ENCODE results near the gene COMMD1.

COMMD1 gene

GRCh38 chr2:61967262-61967661 is 61.8 kb downstream of the COMMD1 start:
- no peak overlapping the region for H3K27ac ChIP-seq (ENCODE audit: low read depth, low read length)
- H3K36me3 ChIP-seq (ENCODE audit: control insufficient read depth, insufficient read depth, low read length): no peaks in the 10 kb centered on the region
- H3K9ac ChIP-seq (ENCODE audit: low read length): no peak overlapping the region
- no peaks in the 10 kb centered on the region for H3K9me3 ChIP-seq (ENCODE audit: control insufficient read depth, insufficient read depth, low read depth, low read length)
- no peak overlapping the region for H3K4me3 ChIP-seq (ENCODE audit: low read depth, low read length)
- no peaks in the 10 kb centered on the region for H3K27me3 ChIP-seq (ENCODE audit: control insufficient read depth, insufficient read depth, low read length)
- peaks cover 10% of the 10 kb centered on the region for H3K4me1 ChIP-seq (ENCODE audit: control insufficient read depth, insufficient read depth, low read length)

DNA sequence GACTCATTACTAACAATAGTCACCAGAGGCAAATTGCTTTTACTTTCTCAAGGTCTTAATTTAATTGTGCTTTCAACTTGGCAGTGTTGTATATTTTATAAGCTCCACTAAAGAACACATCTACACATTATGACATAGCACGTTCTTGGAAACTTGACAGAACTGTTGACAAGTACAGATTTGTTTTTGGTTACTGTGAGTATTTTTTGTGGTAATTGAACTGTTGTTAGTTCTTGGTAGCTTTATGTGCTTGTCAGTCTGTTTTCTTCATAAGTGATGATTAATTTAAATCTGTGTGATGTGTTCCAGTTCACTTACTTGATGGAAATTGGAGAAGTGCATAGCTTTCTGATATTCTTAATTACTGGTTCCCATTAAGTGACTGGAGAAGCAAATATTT is 63.9 kb downstream of the COMMD1 start:
- H3K9me3 ChIP-seq (ENCODE audit: control insufficient read depth, insufficient read depth, low read depth, low read length): no peaks in the 10 kb centered on the region
- peaks cover 13% of the 10 kb centered on the region for H3K4me1 ChIP-seq (ENCODE audit: control insufficient read depth, insufficient read depth, low read length)
- H3K9ac ChIP-seq (ENCODE audit: low read length): no peak overlapping the region
- H3K36me3 ChIP-seq (ENCODE audit: control insufficient read depth, insufficient read depth, low read length): no peaks in the 10 kb centered on the region
- H3K27me3 ChIP-seq (ENCODE audit: control insufficient read depth, insufficient read depth, low read length): no peaks in the 10 kb centered on the region
- H3K4me3 ChIP-seq (ENCODE audit: low read depth, low read length): no peak overlapping the region
- H3K27ac ChIP-seq (ENCODE audit: low read depth, low read length): no peak overlapping the region

DNA sequence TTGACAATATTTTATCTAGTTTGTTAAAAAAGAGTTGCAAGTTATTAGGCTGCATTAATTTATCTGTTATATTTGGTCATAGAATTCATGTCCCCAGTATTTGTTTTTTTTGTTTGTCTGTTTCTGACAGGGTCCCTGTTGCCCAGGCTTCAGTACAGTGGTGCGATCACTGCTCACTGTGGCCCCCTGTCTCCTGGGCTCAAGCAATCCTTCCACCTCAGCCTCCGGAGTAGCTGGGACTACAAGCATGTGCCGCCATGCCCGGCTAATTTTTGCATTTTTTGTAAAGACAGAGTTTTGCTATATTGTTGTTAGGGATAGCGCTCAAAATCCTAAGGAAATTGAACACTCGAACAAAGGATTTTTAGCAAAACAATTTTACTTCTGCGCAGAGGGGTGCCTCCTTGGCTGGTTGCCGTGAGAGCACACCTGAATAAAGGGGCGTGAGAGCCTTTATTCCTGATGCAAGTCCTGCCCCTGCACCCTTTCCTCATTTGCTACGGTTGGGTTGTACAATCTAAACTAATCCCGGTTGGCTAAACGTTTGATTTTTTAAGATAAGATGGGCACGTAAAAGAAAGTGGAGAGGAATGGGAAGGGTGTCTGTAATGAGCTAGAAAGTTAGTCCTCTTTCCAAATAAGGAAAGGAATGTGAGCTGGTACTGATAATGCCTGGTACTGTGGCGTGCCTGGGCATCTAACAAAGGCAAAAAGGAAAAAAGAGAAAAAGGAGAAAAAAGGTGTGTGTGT is 65.5 kb downstream of the COMMD1 start:
- no peaks in the 10 kb centered on the region for H3K27me3 ChIP-seq (ENCODE audit: control insufficient read depth, insufficient read depth, low read length)
- H3K4me1 ChIP-seq (ENCODE audit: control insufficient read depth, insufficient read depth, low read length): peaks cover 13% of the 10 kb centered on the region
- peak overlapping the region; percentile 44 for H3K4me3 ChIP-seq (ENCODE audit: low read depth, low read length)
- H3K27ac ChIP-seq (ENCODE audit: low read depth, low read length): peak overlapping the region; percentile 61; the same call in 1 of the 2 replicates
- no peaks in the 10 kb centered on the region for H3K36me3 ChIP-seq (ENCODE audit: control insufficient read depth, insufficient read depth, low read length)
- no peaks in the 10 kb centered on the region for H3K9me3 ChIP-seq (ENCODE audit: control insufficient read depth, insufficient read depth, low read depth, low read length)
- peak overlapping the region; percentile 67 for H3K9ac ChIP-seq (ENCODE audit: low read length)

- no peaks in the 10 kb centered on the region for H3K36me3 ChIP-seq (ENCODE audit: control insufficient read depth, insufficient read depth, low read length)
- no peaks in the 10 kb centered on the region for H3K9me3 ChIP-seq (ENCODE audit: control insufficient read depth, insufficient read depth, low read depth, low read length)
- no peaks in the 10 kb centered on the region for H3K27me3 ChIP-seq (ENCODE audit: control insufficient read depth, insufficient read depth, low read length)
- H3K9ac ChIP-seq (ENCODE audit: low read length): no peak overlapping the region
- no peak overlapping the region for H3K4me3 ChIP-seq (ENCODE audit: low read depth, low read length)
- no peaks in the 10 kb centered on the region for H3K4me1 ChIP-seq (ENCODE audit: control insufficient read depth, insufficient read depth, low read length)
- H3K27ac ChIP-seq (ENCODE audit: low read depth, low read length): no peak overlapping the region
Measured at GRCh38 chr2:61978522-61978921, 73.0 kb downstream of the COMMD1 start.

- Histone ChIP-seq H3K4me1 (ENCODE audit: control insufficient read depth, insufficient read depth, low read length) (no peaks in the 10 kb centered on the region), H3K9me3 (ENCODE audit: control insufficient read depth, insufficient read depth, low read depth, low read length) (no peaks in the 10 kb centered on the region), H3K36me3 (ENCODE audit: control insufficient read depth, insufficient read depth, low read length) (no peaks in the 10 kb centered on the region), H3K27me3 (ENCODE audit: control insufficient read depth, insufficient read depth, low read length) (no peaks in the 10 kb centered on the region), H3K27ac (ENCODE audit: low read depth, low read length) (no peak overlapping the region), H3K9ac (ENCODE audit: low read length) (no peak overlapping the region), H3K4me3 (ENCODE audit: low read depth, low read length) (no peak overlapping the region)
Measured at GRCh38 chr2:61980758-61981157, 75.3 kb downstream of the COMMD1 start.

GRCh38 chr2:61984682-61985081 is 79.2 kb downstream of the COMMD1 start:
- Histone ChIP-seq H3K27me3 (ENCODE audit: control insufficient read depth, insufficient read depth, low read length) (no peaks in the 10 kb centered on the region), H3K9ac (ENCODE audit: low read length) (no peak overlapping the region), H3K9me3 (ENCODE audit: control insufficient read depth, insufficient read depth, low read depth, low read length) (no peaks in the 10 kb centered on the region), H3K4me1 (ENCODE audit: control insufficient read depth, insufficient read depth, low read length) (peaks cover 5% of the 10 kb centered on the region; the same call in 1 of the 2 replicates), H3K4me3 (ENCODE audit: low read depth, low read length) (no peak overlapping the region), H3K27ac (ENCODE audit: low read depth, low read length) (no peak overlapping the region), H3K36me3 (ENCODE audit: control insufficient read depth, insufficient read depth, low read length) (no peaks in the 10 kb centered on the region)

DNA sequence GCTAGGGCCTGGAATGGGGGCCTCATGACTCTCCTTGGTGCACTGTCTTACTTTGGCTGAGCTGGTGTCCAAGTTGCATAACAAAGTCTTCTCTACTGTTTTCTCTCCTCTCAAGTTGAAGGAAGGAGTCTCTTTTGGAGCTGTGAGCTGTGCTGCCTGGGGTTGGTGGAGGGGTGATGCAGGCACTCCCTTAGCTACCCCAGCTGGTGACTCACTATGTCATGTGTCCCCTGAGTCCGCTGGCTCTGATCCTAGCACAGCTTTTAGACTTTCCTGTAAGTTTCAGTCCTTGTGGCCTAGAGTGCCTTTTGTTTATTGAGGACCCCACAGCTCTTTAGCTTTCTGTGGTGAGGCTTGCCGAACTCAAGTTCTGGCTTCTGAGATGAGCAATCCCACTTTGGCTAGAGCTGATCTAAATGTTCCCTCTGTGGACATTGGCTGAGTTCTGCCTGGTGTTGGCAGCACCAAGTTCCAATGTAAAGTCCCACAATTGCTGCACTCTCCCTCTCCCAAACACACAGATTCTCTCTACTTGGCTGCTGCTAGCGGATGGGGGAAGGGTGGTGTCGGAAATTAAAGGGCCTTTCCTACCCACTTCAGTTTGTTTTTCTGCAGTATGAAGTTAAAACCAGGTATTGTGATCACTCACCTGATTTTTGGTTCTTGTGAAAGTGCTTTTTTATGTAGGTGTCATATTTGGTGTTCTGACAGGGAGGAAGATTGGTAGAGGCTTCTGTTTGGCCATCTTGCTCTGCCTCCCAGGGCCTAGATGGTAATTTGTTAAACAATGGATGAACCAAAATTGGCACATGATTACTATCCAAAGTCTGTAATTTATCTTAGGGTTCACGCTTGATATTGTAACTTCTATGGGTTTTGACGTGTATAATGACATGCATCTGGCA is 83.2 kb downstream of the COMMD1 start:
- Histone ChIP-seq H3K27ac (ENCODE audit: low read depth, low read length) (no peak overlapping the region), H3K27me3 (ENCODE audit: control insufficient read depth, insufficient read depth, low read length) (no peaks in the 10 kb centered on the region), H3K9ac (ENCODE audit: low read length) (no peak overlapping the region), H3K9me3 (ENCODE audit: control insufficient read depth, insufficient read depth, low read depth, low read length) (no peaks in the 10 kb centered on the region), H3K4me1 (ENCODE audit: control insufficient read depth, insufficient read depth, low read length) (peaks cover 5% of the 10 kb centered on the region; the same call in 1 of the 2 replicates), H3K36me3 (ENCODE audit: control insufficient read depth, insufficient read depth, low read length) (no peaks in the 10 kb centered on the region), H3K4me3 (ENCODE audit: low read depth, low read length) (no peak overlapping the region)

- H3K9ac ChIP-seq (ENCODE audit: low read length): no peak overlapping the region
- H3K36me3 ChIP-seq (ENCODE audit: control insufficient read depth, insufficient read depth, low read length): no peaks in the 10 kb centered on the region
- H3K4me3 ChIP-seq (ENCODE audit: low read depth, low read length): no peak overlapping the region
- H3K27ac ChIP-seq (ENCODE audit: low read depth, low read length): no peak overlapping the region
- H3K9me3 ChIP-seq (ENCODE audit: control insufficient read depth, insufficient read depth, low read depth, low read length): no peaks in the 10 kb centered on the region
- H3K27me3 ChIP-seq (ENCODE audit: control insufficient read depth, insufficient read depth, low read length): no peaks in the 10 kb centered on the region
- H3K4me1 ChIP-seq (ENCODE audit: control insufficient read depth, insufficient read depth, low read length): peaks cover 5% of the 10 kb centered on the region; the same call in 1 of the 2 replicates
Measured at GRCh38 chr2:61993422-61994024, 88.0 kb downstream of the COMMD1 start.

- Histone ChIP-seq H3K27me3 (ENCODE audit: control insufficient read depth, insufficient read depth, low read length) (no peaks in the 10 kb centered on the region), H3K9ac (ENCODE audit: low read length) (no peak overlapping the region), H3K4me3 (ENCODE audit: low read depth, low read length) (no peak overlapping the region), H3K9me3 (ENCODE audit: control insufficient read depth, insufficient read depth, low read depth, low read length) (no peaks in the 10 kb centered on the region), H3K36me3 (ENCODE audit: control insufficient read depth, insufficient read depth, low read length) (no peaks in the 10 kb centered on the region), H3K27ac (ENCODE audit: low read depth, low read length) (no peak overlapping the region), H3K4me1 (ENCODE audit: control insufficient read depth, insufficient read depth, low read length) (no peaks in the 10 kb centered on the region)
Measured at GRCh38 chr2:61994531-61994930, 89.1 kb downstream of the COMMD1 start.

- Histone ChIP-seq H3K27ac (ENCODE audit: low read depth, low read length) (no peak overlapping the region), H3K36me3 (ENCODE audit: control insufficient read depth, insufficient read depth, low read length) (no peaks in the 10 kb centered on the region), H3K4me3 (ENCODE audit: low read depth, low read length) (no peak overlapping the region), H3K9me3 (ENCODE audit: control insufficient read depth, insufficient read depth, low read depth, low read length) (no peaks in the 10 kb centered on the region), H3K4me1 (ENCODE audit: control insufficient read depth, insufficient read depth, low read length) (no peaks in the 10 kb centered on the region), H3K27me3 (ENCODE audit: control insufficient read depth, insufficient read depth, low read length) (no peaks in the 10 kb centered on the region), H3K9ac (ENCODE audit: low read length) (no peak overlapping the region)
Measured at GRCh38 chr2:61995065-61995464, 89.6 kb downstream of the COMMD1 start.

DNA sequence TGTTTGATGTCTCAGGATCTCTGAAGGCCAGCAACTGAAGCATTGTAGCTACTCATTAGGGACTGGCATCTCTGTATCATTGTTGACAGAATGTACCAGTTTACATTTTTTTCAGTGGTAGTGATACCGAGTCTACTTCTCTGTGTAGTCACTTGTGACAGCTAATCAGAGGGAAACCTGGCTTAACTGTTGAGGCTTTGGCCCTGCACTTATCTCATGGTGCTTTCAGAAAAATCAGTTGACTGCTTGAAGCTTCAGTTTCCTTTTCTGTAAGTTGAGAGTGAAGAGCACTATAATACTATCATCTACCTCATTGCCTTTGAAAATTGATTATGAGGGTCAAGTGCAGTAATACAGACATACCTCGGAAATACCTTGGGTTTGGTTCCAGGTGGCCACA is 90.0 kb downstream of the COMMD1 start:
- no peak overlapping the region for H3K4me3 ChIP-seq (ENCODE audit: low read depth, low read length)
- no peaks in the 10 kb centered on the region for H3K27me3 ChIP-seq (ENCODE audit: control insufficient read depth, insufficient read depth, low read length)
- H3K36me3 ChIP-seq (ENCODE audit: control insufficient read depth, insufficient read depth, low read length): no peaks in the 10 kb centered on the region
- H3K9ac ChIP-seq (ENCODE audit: low read length): no peak overlapping the region
- H3K27ac ChIP-seq (ENCODE audit: low read depth, low read length): no peak overlapping the region
- H3K4me1 ChIP-seq (ENCODE audit: control insufficient read depth, insufficient read depth, low read length): no peaks in the 10 kb centered on the region
- no peaks in the 10 kb centered on the region for H3K9me3 ChIP-seq (ENCODE audit: control insufficient read depth, insufficient read depth, low read depth, low read length)

Measured in HUES6 (cell line).